ENCODE measurements around the gene ATRN.
A peak's percentile ranks its signal among the peaks of the same experiment; 100 is the strongest.

Gene ATRN

DNA sequence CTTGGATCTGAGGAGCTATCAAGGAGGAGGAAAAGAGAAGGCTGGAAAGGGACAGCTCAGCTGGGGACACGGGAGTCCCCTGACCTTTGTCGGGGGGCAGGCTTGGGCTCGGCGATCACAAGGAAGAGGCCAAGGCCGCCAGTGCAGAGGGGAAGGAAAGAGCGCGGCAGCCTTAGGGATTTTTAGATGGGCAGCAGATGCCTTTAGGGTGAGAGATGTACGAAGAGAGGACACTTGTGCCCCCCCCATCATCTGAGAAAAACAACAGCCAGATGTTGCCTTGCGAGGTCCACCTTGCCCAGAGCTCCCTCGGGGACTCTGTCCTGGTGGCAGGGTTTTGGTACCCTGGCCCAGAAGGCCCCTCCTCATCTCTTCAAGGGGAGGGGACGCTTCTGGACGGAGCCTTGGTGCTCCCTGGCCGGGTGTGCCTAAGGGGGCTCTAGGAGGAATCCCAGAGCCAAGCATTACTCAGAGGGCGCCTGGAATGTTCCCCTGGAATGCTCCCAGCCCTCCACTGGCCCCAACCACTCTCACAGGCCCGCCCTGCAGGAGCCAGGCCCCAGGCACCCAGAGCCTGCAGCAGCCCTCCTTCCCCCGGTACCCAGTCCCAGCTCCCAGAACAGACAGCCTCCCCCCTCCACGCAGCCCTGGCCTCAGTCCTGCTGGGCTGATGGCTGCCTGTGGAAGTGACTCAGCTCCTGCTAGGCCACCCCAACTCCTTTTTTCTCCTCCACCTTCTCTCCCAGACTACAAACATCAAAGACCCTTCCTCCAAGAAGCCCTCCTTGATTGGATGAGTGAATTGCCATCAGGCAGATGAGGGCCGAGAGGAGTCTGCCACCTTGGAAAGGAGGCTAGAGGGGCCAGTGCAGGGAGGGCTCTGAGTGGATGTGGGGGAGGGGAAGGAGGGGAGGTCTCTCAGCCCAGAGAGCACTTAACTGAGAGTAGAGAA lies 209.2 kb downstream of the ATRN start:
- no peak for DNase-seq

GRCh38 chr20:3680701-3681351 lies 210.0 kb downstream of the ATRN start:
- DNase-seq = no peak

GRCh38 chr20:3681352-3681930 lies 210.6 kb downstream of the ATRN start:
- no peak for DNase-seq

DNA sequence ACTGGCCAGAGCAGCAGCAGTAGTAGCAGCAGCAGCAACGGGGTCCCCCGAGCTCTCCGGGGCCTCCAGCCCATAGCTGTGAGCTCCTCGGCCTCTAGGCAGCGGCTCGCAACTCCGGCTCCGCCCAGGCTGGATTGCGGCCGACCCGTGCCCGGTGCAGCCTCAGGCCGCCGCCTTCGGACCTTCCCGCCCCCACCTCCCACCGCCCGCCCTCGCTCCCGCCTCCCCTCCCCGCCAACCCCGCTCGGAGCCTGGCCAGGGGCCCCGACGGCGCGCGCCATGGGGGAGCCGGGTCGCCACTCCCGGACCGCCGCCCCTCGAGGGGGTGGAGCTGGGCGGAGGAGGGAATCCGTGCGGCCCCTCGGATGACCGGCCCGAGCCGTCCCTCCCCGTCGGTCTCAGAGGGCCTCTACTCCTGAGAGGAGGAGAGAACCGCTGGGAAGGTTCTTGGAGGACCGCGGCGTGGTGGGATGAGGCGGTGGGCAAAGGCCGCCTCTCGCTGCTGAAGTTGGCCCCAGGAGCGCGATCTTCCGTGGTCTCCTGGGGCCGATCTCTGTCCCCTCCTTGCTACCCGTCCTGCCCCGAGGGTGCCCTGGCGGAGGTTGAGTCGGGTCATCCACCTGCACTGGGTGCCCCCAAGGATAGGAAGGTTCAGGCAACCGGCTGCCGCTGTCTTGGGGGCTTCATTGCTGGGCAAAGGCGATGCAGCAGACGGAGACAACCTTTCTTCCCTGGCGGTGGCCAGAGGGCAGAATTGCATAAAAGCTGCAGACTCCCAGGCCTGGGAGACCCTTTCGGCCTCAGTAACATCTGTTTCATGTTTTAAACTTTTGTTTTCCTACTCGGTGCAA lies 211.3 kb downstream of the ATRN start, which contains the start of gene ADAM33:
Gene ADAM33, minus strand, starts transcription at position 80 of the 851 bp plus-strand sequence. Its CDS starts 6 bp downstream, at position 74.
- DNase-seq = peak; percentile 66

DNA sequence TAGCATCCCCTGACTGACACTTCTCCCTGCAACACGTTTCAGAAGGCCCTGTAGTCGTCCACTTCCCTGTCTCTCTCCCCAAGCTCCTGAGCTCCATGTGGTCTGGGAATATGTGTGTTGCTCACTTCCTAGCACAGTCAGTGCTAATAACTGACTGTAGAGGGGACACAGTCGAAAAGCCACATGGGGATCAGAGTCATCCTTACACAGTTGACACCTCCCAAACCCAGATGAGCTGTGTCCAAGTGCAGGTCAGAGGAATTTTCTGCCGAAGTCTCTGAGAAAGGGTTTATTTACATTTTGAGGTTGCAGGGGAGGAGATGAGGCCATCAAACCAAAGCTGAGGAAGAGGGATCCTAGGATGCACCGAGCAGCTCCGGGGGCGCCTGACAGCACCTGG lies 214.5 kb downstream of the ATRN start:
- DNase-seq = no peak

DNA sequence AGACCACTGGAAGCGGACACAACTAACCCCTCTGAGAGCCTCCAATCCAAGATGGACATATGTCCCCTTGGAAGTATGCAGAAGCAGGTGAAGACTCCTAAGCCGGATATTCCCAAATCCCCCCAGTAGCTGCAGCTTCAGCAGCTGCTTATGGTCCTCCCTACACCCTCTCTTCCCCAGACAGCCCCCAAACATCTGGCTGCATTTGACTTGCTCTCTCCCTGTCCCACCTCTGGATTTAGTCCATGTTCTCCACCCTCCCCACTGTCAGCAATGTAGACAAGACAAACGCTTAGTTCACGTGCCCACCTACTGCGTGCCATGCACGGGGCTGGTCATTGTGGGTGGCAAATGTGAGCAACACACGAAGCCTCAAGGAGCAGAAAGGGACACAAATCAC lies 215.6 kb downstream of the ATRN start:
- DNase-seq = no peak

GRCh38 chr20:3686867-3687321 lies 216.1 kb downstream of the ATRN start:
- DNase-seq = peak; percentile 93

DNA sequence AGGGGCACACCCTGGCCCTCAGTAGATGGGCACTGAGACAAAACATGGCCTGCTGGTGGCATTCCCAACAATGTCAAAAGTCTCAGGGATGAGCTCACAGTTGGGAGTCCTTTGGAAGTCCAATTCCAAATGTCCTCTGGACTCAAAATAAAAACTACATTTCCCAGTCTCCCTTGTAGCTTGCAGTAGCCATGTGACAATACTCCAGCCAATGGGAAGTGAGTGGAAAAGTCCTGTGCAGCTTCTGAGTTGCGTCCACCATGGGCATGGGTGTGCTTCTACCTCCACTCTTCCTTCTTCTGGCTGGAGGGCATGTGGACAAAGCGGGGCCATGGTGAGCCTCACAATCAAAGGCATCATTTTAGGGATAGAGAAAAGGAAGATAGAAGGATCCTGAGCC lies 216.8 kb downstream of the ATRN start:
- no peak for DNase-seq

DNA sequence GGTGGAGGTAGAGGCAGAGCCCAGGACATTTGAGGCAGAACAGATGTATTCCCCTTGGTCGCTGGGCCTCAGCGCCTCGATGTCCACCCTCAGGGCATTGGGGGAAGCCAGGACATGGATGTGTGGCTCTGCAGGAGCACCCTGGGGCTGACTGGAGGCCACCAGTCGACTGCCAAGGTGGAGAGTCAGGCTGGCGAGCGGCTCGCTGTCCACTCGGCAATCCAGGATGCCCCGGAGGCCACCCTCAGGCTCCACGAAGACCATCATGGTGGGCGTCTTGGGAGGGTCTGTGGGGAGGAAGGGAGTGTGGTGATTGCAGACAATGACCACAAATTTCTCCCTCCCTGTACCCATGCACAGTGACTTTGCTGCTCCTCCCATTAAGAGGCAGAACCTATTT lies 219.2 kb downstream of the ATRN start:
- no peak for DNase-seq

GRCh38 chr20:3690413-3690812 lies 219.6 kb downstream of the ATRN start:
- no peak for DNase-seq

DNA sequence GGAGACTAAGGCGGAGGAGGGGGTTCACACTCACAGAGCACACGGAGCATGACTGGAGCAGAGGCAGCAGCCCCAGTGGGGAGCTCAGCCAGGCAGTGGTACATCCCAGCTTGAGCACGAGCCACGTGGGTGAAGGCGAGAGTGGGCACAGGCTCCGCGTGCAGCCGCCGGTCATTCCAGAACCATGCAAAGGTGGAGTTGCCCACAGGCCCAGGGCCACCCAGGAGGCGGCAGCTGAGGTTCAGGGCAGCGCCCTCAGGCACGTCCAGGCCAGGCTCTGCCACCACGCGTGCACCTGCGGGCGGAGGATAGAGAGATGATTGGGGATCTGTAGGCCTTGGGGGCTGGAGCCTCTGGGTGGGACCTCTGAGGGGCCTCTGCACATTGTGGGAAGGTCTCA lies 220.5 kb downstream of the ATRN start:
- no peak for DNase-seq

DNA sequence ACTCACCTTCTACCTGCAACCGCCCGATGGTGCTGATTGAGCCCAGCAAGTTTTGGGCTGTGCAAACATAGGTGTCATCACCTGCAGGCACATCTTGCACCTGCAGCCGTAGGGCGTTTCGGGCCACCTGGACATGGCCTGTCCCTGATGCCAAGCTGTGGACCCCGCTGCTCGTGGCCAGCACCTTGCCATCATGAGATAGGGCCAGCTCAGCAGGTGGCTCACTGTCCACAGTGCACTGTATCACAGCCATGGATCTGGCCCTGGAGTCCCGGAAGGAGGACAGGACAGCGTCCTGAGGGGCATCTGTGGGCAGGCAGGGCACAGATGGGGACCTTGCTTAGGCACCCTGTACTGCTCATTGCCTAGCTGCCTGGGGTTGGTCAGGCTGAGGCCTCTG lies 221.1 kb downstream of the ATRN start:
- no peak for DNase-seq

DNA sequence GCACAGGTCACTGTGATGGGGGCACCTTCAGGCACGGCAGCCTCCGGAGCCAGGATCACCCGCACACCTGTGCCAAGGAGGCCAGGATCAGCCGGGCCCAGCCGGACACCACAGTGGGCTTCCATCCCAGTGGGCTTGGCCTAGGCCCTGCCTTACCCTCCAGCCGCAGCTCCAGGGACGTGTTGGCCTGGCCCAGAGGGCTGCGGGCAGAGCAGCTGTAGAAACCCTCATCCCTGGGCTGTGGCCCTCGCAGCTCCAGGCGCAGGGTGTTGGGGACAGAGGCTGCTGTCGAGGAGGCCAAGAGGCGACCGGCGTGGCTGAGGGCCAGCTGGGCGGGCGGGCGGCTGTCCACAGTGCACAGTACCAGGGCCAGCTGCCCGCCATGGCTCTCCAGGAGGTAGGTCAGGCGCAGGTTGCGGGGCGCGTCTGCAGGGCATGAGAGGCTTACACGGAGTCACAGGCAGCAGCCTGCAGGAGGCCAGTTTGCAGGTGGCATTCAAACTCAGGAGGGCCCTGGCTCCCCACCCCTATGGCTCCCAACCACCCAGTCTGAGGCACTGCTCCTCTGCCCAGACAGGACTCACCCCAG lies 222.0 kb downstream of the ATRN start:
- peak; percentile 19 for DNase-seq

- peak; percentile 10 for DNase-seq
Observed at GRCh38 chr20:3693376-3693775, 222.6 kb downstream of the ATRN start.

- peak; percentile 13 for DNase-seq
Observed at GRCh38 chr20:3694864-3695263, 224.0 kb downstream of the ATRN start.

DNA sequence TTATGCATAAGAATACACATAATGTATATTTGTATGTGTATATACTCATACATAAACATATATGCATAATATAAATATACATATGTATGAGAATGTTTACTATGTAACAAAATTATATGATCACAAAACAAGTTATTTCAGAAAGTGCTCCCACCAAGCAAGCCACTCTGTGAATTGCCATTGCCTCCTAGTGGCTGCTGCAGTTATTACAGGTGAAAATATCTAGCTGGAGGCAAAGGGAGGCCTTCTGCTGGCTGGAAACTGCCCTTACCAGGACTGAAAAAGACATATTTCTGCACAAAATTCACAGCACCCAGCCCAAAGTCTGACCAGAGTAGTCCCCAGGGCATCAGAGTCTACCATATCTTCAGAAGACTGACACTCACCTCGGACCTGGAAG lies 225.4 kb downstream of the ATRN start:
- DNase-seq = no peak

DNA sequence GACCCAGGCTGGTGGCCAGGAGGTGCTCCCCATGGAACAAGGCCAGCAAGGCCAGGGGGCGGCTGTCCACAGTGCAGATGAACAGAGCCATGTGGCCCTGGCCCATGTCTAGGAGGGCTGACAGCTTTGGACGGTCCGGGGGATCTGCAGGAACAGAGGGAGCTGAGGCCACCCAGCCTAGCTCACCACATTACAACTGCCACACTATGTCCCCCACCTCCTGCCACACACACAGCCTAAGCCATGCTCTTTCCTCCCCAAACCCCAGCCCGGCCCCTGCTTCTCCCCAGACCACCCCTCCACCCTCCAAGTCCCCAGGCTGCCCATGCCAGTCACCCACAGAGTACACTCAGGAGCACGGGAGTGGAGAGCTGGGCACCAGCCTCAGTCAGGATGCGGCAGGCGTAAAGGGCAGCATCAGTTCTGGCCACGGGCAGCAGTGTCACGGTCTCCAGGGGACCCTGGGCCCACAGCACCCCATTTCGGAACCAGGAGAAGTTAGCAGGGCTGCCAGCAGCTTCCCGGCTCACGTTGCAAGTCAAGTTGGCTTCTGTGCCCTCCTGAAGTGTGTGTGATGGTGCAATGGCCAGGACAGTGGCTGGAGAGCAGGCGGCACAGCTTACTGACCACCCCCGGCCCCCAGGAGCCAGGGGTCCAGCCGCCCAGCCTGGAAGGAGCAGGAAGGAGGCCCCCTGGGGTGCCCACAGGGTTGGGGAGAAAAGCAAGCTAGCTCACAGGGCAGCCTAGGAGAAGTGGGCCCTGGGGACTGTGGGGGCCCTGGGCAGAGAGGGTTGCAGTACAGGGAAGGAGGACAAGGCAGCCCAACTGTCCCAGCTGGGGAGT lies 226.1 kb downstream of the ATRN start:
- DNase-seq = no peak

GRCh38 chr20:3697588-3698305 lies 226.9 kb downstream of the ATRN start:
- DNase-seq = no peak

DNA sequence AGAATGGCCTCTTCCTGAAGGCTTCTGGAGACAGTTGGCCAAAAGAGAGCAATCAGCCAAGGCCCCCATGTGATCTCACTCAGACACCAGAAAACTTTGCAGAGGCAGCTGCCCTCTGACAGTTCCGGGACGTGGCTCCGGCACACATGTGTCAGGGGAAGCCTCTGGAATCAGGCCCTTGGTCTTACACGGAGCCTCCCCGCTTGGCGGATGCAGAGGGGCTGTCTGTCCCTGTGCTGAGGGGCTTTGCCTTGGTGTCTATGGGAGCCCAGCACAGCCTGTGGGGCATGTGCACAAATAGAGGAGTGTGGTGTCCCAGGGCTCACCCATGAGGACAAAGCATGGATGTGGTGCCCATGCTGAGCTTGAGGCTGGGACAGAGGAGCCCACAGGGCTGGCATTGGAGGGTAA lies 227.8 kb downstream of the ATRN start:
- no peak for DNase-seq

DNA sequence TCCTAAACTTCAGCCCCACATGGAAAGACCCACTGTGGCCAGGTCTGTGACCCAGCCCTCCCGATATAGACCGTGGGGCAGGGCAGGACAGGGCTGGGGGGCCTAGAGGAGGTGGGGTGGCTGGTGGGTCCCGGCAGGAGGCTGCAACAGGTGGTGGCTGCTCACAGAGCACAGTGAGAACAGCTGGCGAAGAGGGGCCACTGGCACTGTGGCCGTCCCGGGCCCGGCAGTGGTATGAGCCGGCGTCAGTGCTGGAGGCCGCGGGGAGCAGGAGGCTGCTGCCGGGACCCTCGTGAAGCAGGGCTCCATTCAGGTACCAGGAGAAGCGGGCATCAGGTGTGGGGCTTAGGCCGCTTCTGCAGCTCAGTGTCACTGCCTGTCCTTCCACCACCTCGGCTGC lies 228.2 kb downstream of the ATRN start:
- no peak for DNase-seq
